Mesenchymal stem cell (in vitro differentiated cells and primary cell): ENCODE results near the gene UBE2U.

Experiments
- DNase-seq: peaks from one replicate; pipeline ENCODE4 v3.0.0-alpha.2; 2013
- H2AFZ ChIP-seq: one replicate; pipeline ENCODE4 v1.6.1; 2013; ENCODE audit warnings: low read depth, mild to moderate bottlenecking, control low read depth, inconsistent platforms, low read length, moderate library complexity
- H2AK5ac ChIP-seq: 2 replicates; pipeline ENCODE4 v1.6.1; 2013; ENCODE audit warnings: low read length, moderate library complexity, mild to moderate bottlenecking, inconsistent platforms; ENCODE audit not compliant: severe bottlenecking
- H2BK120ac ChIP-seq: one replicate; pipeline ENCODE4 v1.6.1; 2013; ENCODE audit warnings: low read depth, mild to moderate bottlenecking, inconsistent platforms, low read length, moderate library complexity
- H2BK12ac ChIP-seq, 2 experiments: one replicate each; pipeline ENCODE4 v1.6.1; 2013; ENCODE audit warnings: inconsistent platforms in 2 of 2, low read length in 2 of 2, mild to moderate bottlenecking in 2 of 2, moderate library complexity in 2 of 2, control low read depth in 1 of 2
- H2BK15ac ChIP-seq: one replicate; pipeline ENCODE4 v1.6.1; 2013; ENCODE audit warnings: mild to moderate bottlenecking, low read depth, inconsistent platforms; ENCODE audit not compliant: poor library complexity, severe bottlenecking
- H2BK5ac ChIP-seq: 2 replicates; pipeline ENCODE4 v1.6.1; 2013; ENCODE audit warnings: low read depth, mild to moderate bottlenecking, low read length, control low read depth, inconsistent platforms; ENCODE audit not compliant: poor library complexity, severe bottlenecking
- H3K14ac ChIP-seq, 2 experiments: one replicate each; pipeline ENCODE4 v1.6.1; 2013; ENCODE audit warnings: inconsistent platforms in 2 of 2, low read length in 2 of 2, control low read depth in 1 of 2, mild to moderate bottlenecking in 1 of 2, moderate library complexity in 1 of 2
- H3K18ac ChIP-seq, 2 experiments: one replicate each; pipeline ENCODE4 v1.6.1; 2013; ENCODE audit warnings: inconsistent platforms in 2 of 2, low read length in 2 of 2, control low read depth in 1 of 2, low read depth in 1 of 2, mild to moderate bottlenecking in 1 of 2
- H3K23ac ChIP-seq, 2 experiments: one replicate each; pipeline ENCODE4 v1.6.1; 2013; ENCODE audit warnings: inconsistent platforms in 2 of 2, low read length in 2 of 2, mild to moderate bottlenecking in 2 of 2, moderate library complexity in 2 of 2, control low read depth in 1 of 2
- H3K27ac ChIP-seq: 2 replicates; pipeline ENCODE4 v1.5.1; 2013; ENCODE audit warnings: mild to moderate bottlenecking, moderate library complexity, low read length, control low read depth, inconsistent platforms; ENCODE audit not compliant: poor library complexity, severe bottlenecking
- H3K27me3 ChIP-seq, 2 experiments: 2 replicates each; pipeline versions ENCODE4 v1.6.1 to v1.7.0; 2013; ENCODE audit warnings: low read length in 2 of 2, mild to moderate bottlenecking in 2 of 2, moderate library complexity in 2 of 2, control low read depth in 1 of 2, inconsistent platforms in 1 of 2; ENCODE audit not compliant: control insufficient read depth in 1 of 2, insufficient read depth in 1 of 2
- H3K36me3 ChIP-seq, 2 experiments: 2 replicates each; pipeline versions ENCODE4 v1.6.1 to v1.7.0; 2013; ENCODE audit warnings: low read length in 2 of 2, control low read depth in 1 of 2, inconsistent platforms in 1 of 2, low read depth in 1 of 2, mild to moderate bottlenecking in 1 of 2; ENCODE audit not compliant: insufficient read depth in 2 of 2, control insufficient read depth in 1 of 2
- H3K4ac ChIP-seq, 2 experiments: one replicate each; pipeline ENCODE4 v1.6.1; 2013; ENCODE audit warnings: inconsistent platforms in 2 of 2, low read length in 2 of 2, mild to moderate bottlenecking in 2 of 2, moderate library complexity in 2 of 2, control low read depth in 1 of 2, low read depth in 1 of 2
- H3K4me1 ChIP-seq: 2 replicates; pipeline ENCODE4 v1.6.1; 2013; ENCODE audit warnings: low read depth, low read length, control low read depth; ENCODE audit not compliant: control insufficient read depth, insufficient read depth
- H3K4me2 ChIP-seq: 2 replicates; pipeline ENCODE4 v1.6.1; 2013; ENCODE audit warnings: low read length, mild to moderate bottlenecking, inconsistent platforms; ENCODE audit not compliant: poor library complexity, severe bottlenecking
- H3K4me3 ChIP-seq, 2 experiments: 2 replicates each; pipeline versions ENCODE4 v1.5.1 to v1.7.0; 2013; ENCODE audit warnings: low read length in 2 of 2, mild to moderate bottlenecking in 2 of 2, control low read depth in 1 of 2, low read depth in 1 of 2; ENCODE audit not compliant: insufficient read depth in 1 of 2
- H3K79me1 ChIP-seq: replicated peaks from 2 replicates; pipeline ENCODE4 v1.6.1; 2013; ENCODE audit warnings: mild to moderate bottlenecking, control low read depth, low read length, inconsistent platforms; ENCODE audit not compliant: poor library complexity, severe bottlenecking
- H3K9ac ChIP-seq: 2 replicates; pipeline ENCODE4 v1.7.0; 2013; ENCODE audit warnings: mild to moderate bottlenecking, low read length, moderate library complexity
- H3K9me3 ChIP-seq: 2 replicates; pipeline ENCODE4 v1.7.0; 2013; ENCODE audit warnings: mild to moderate bottlenecking, low read length; ENCODE audit not compliant: control insufficient read depth
- H4K8ac ChIP-seq: one replicate; pipeline ENCODE4 v1.6.1; 2013; ENCODE audit warnings: inconsistent platforms, mild to moderate bottlenecking, low read length, moderate library complexity
- H4K91ac ChIP-seq: one replicate; pipeline ENCODE4 v1.6.1; 2013; ENCODE audit warnings: mild to moderate bottlenecking, low read length, inconsistent platforms
- WGBS: methylation state at CpG from one replicate; pipeline ENCODE4 v1.1.7; 2013; ENCODE audit warnings: mixed read lengths; 5-methylcytosine and 5-hydroxymethylcytosine counted together

UBE2U gene

DNA sequence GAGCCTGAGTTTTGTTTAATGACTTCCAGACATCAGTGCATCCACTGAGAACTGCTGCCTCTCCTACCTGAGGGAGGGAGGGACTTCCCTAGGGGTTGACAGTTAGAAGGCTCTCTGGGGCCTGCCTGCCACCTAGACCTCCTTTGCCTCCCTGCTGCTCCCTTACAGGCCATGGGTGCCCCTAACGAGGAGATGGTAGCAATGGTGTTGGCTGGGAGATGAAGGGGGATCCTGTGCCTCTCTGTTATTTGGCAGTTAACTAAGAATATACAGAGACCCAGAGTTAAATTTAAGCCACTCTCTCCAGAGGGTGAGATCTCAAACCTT is 66.1 kb downstream of the UBE2U start:
- Histone ChIP-seq H2BK15ac (no peak overlapping the region), H4K8ac (no peak overlapping the region), H3K14ac (no peak overlapping the region), H3K4me3 (no peak overlapping the region), H2BK5ac (no peak overlapping the region), H2AK5ac (no peak overlapping the region), H3K4ac (no peak overlapping the region), H2BK12ac (peak overlapping the region in 1 of 2 experiments; percentile 39), H3K23ac (no peak overlapping the region), H2AFZ (no peak overlapping the region), H4K91ac (no peak overlapping the region), H3K9me3 (no peaks in the 10 kb centered on the region), H3K18ac (no peak overlapping the region), H3K27ac (no peak overlapping the region), H3K36me3 (no peaks in the 10 kb centered on the region), H3K9ac (peak overlapping the region; percentile 72), H3K4me1 (peaks cover 2% of the 10 kb centered on the region), H2BK120ac (no peak overlapping the region), H3K27me3 (no peaks in the 10 kb centered on the region), H3K4me2 (no peak overlapping the region), H3K79me1 (no peaks in the 10 kb centered on the region)
- DNase-seq: no peak
- no CpG with 5 or more reads among the region's 1 CpG for WGBS

DNA sequence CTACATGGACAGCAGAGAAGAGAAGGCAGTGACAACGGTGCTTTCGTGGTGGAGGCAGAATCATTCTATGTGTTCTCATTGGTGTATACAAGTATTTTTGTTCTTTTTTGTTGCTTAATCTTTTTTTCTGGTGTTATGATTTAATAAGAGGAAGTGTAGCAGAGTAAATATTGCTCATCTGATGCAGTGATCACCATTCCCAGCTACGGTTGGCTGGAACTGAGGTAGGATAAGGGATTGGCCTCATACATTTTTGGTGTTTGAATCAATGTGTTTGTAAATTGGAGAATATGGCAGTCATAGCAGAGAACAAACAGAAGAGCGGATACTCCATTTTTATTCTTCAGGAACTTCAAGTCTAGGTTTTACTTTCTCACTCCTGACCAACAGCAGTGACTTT is 76.6 kb downstream of the UBE2U start:
- Histone ChIP-seq H3K14ac (no peak overlapping the region), H3K23ac (no peak overlapping the region)

GRCh38 chr1:64282351-64282750 is 78.9 kb downstream of the UBE2U start:
- Histone ChIP-seq H3K4me3 (no peak overlapping the region), H3K14ac (no peak overlapping the region), H3K4ac (no peak overlapping the region), H3K9me3 (no peaks in the 10 kb centered on the region), H4K8ac (no peak overlapping the region), H3K4me2 (no peak overlapping the region), H4K91ac (no peak overlapping the region), H3K27me3 (peaks cover 0 to 4% of the 10 kb centered on the region in 2 experiments), H3K27ac (no peak overlapping the region), H3K23ac (no peak overlapping the region), H2BK12ac (no peak overlapping the region), H2BK5ac (no peak overlapping the region), H2BK15ac (no peak overlapping the region), H3K4me1 (no peaks in the 10 kb centered on the region), H3K36me3 (no peaks in the 10 kb centered on the region), H3K9ac (no peak overlapping the region), H2AK5ac (no peak overlapping the region), H3K79me1 (no peaks in the 10 kb centered on the region), H2AFZ (no peak overlapping the region), H2BK120ac (no peak overlapping the region), H3K18ac (no peak overlapping the region)
- DNase-seq: no peak
- 70% methylated on average over 4 of the region's 4 CpGs for WGBS

More for the DNA sequence above, 76.6 kb downstream of the UBE2U start:
- Histone ChIP-seq H2AFZ (no peak overlapping the region), H2BK12ac (no peak overlapping the region), H3K4me2 (no peak overlapping the region), H3K27me3 (no peaks in the 10 kb centered on the region), H4K91ac (no peak overlapping the region), H2AK5ac (no peak overlapping the region), H3K9ac (no peak overlapping the region), H2BK120ac (no peak overlapping the region), H3K4ac (no peak overlapping the region), H4K8ac (no peak overlapping the region), H2BK15ac (no peak overlapping the region), H3K18ac (no peak overlapping the region), H3K4me3 (no peak overlapping the region), H3K27ac (no peak overlapping the region), H3K36me3 (no peaks in the 10 kb centered on the region), H2BK5ac (no peak overlapping the region), H3K4me1 (no peaks in the 10 kb centered on the region), H3K79me1 (no peaks in the 10 kb centered on the region), H3K9me3 (no peaks in the 10 kb centered on the region)
- DNase-seq: no peak
- WGBS: 94% methylated on average over 3 of the region's 4 CpGs

- no peaks in the 10 kb centered on the region for H3K79me1 ChIP-seq
- H2BK5ac ChIP-seq: no peak overlapping the region
- no peak overlapping the region for H3K18ac ChIP-seq
- WGBS: no CpG with 5 or more reads among the region's 3 CpGs
- no peak overlapping the region for H2BK12ac ChIP-seq
- H3K14ac ChIP-seq: no peak overlapping the region
- no peak overlapping the region for H3K27ac ChIP-seq
- H2AK5ac ChIP-seq: no peak overlapping the region
- no peak overlapping the region for H3K4me2 ChIP-seq
- H3K9ac ChIP-seq: no peak overlapping the region
- H2BK15ac ChIP-seq: no peak overlapping the region
- no peak overlapping the region for H2AFZ ChIP-seq
- H2BK120ac ChIP-seq: no peak overlapping the region
- peaks cover 0 to 4% of the 10 kb centered on the region in 2 experiments for H3K27me3 ChIP-seq
- H3K4ac ChIP-seq: no peak overlapping the region
- no peak overlapping the region for H4K91ac ChIP-seq
- H3K4me3 ChIP-seq: no peak overlapping the region
- no peaks in the 10 kb centered on the region for H3K4me1 ChIP-seq
- H3K9me3 ChIP-seq: no peaks in the 10 kb centered on the region
- no peaks in the 10 kb centered on the region for H3K36me3 ChIP-seq
- no peak overlapping the region for H3K23ac ChIP-seq
- no peak for DNase-seq
- no peak overlapping the region for H4K8ac ChIP-seq
These were observed 83.6 kb downstream of the UBE2U start for GRCh38 chr1:64287071-64287470.
